ENCODE measurements around the gene TUFM.

TUFM gene

DNA sequence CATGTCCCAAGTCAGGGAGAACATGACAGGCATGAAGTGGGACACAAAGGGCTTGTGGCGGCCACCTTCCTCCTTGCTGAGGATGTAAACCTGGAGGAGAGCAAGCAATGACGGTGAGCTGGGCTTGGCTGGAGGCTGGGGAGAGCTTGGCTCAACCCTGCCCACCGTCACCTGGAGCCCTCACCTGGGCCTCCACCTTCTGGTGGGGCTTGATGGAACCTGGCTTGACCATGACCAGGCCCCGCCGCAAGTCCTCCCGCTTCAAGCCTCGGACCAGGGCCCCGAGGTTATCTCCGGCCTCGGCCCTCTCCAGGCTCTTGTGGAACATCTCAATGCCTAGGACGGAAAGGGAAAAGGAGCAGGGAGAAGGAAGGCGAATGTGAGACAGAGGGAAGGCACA, 2.4 kb downstream of the TUFM start:
- Histone ChIP-seq H3K4me3 (ENCODE audit: control insufficient read depth in 1 of 7, extremely low read depth in 1 of 7, insufficient read depth in 4 of 7, low read depth in 2 of 7, low read length in 6 of 7) (no peak overlapping the region), H3K27me3 (replicated peaks in 2 of 5; ENCODE audit: control insufficient read depth in 4 of 5, insufficient read depth in 5 of 5, low read length in 4 of 5) (no peaks in the 10 kb centered on the region), H3K4me1 (ENCODE audit: control extremely low read depth in 1 of 4, control insufficient read depth in 4 of 4, insufficient read depth in 4 of 4, low read length in 3 of 4) (peaks cover 4 to 25% (median 25%) of the 10 kb centered on the region in 4 experiments), H3K36me3 (ENCODE audit: control insufficient read depth in 4 of 4, insufficient read depth in 4 of 4, low read length in 3 of 4) (peaks cover 17 to 41% (median 26%) of the 10 kb centered on the region in 4 experiments), H3K9me3 (ENCODE audit: control extremely low read depth in 1 of 5, control insufficient read depth in 4 of 5, insufficient read depth in 2 of 5, low read depth in 1 of 5, low read length in 4 of 5) (no peaks in the 10 kb centered on the region), H3K27ac (ENCODE audit: insufficient read depth in 1 of 2, low read depth in 1 of 2, low read length in 2 of 2, poor library complexity in 1 of 2, severe bottlenecking in 2 of 2) (no peak overlapping the region)
- POLR2A ChIA-PET, result interaction anchor here (1.2 kb wide), 2 partner anchors 17 to 19 kb away, joined by 3 to 4 read pairs; no protein-coding TSS in a partner anchor
- WGBS (ENCODE audit: insufficient coverage), result 96% methylated on average over 11 of the region's 12 CpGs
- CTCF ChIA-PET, result interaction anchor here (1.7 to 3.4 kb wide), 3 partner anchors 12 to 101 kb away, joined by 4 to 11 read pairs (median 8); no protein-coding TSS in a partner anchor
- DNase-seq, result no peak

DNA sequence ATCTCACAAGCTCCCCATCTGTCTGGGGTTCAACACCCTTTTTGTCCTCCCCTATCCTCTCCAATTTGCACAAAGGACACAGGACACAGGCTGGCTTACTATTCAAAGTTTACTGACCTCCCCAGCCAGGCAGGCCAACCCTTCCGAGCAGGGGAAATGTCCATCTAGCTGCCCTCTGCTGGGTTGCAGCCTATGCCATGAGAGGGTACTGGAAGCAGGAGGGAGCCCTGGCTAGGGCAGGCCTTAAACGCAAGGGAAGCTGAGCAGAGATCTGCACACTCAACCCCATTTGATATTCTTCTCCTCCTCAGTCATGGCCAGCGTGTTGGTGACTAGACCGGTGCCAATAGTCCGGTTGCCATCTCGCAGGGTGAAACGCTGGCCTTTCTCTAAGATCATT, 3.5 kb downstream of the TUFM start:
- 100% methylated on average over 6 of the region's 7 CpGs for WGBS (ENCODE audit: insufficient coverage)
- ChIA-PET CTCF (interaction anchor here (1.4 kb wide), 1 partner anchor 12 kb away, joined by 3 read pairs; no protein-coding TSS in a partner anchor), POLR2A (interaction anchor here (1.1 kb wide), 1 partner anchor 11 kb away, joined by 3 read pairs; no protein-coding TSS in a partner anchor)
- no peak for DNase-seq
- Histone ChIP-seq H3K36me3 (ENCODE audit: control insufficient read depth in 4 of 4, insufficient read depth in 4 of 4, low read length in 3 of 4) (peaks cover 17 to 50% (median 30%) of the 10 kb centered on the region in 4 experiments), H3K4me3 (ENCODE audit: control insufficient read depth in 1 of 7, extremely low read depth in 1 of 7, insufficient read depth in 4 of 7, low read depth in 2 of 7, low read length in 6 of 7) (no peak overlapping the region), H3K9me3 (ENCODE audit: control extremely low read depth in 1 of 5, control insufficient read depth in 4 of 5, insufficient read depth in 2 of 5, low read depth in 1 of 5, low read length in 4 of 5) (no peaks in the 10 kb centered on the region), H3K27me3 (replicated peaks in 2 of 5; ENCODE audit: control insufficient read depth in 4 of 5, insufficient read depth in 5 of 5, low read length in 4 of 5) (no peaks in the 10 kb centered on the region), H3K27ac (ENCODE audit: insufficient read depth in 1 of 2, low read depth in 1 of 2, low read length in 2 of 2, poor library complexity in 1 of 2, severe bottlenecking in 2 of 2) (no peak overlapping the region), H3K4me1 (ENCODE audit: control extremely low read depth in 1 of 4, control insufficient read depth in 4 of 4, insufficient read depth in 4 of 4, low read length in 3 of 4) (peaks cover 4 to 25% (median 25%) of the 10 kb centered on the region in 4 experiments)

DNA sequence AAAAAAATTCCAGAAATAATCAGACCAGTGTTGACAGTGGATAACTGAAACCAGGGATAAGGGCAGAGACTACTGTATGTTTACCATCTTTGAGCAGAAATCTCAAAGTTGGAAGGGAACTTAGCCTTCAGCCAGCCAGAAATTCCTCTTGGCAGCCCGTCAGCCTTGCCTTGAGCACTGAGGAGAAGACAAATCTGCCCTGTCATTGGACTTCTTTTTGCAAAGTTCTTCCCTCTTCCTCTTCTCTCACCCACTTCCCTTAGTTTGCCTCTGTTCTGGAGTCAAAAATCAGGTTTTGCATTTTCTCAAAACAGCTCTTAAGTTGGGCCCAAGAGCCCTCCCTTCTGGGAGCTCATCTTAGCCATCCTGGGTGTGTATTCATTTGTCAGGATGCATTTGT, 6.2 kb downstream of the TUFM start:
- H3K27ac ChIP-seq (ENCODE audit: insufficient read depth in 1 of 2, low read depth in 1 of 2, low read length in 2 of 2, poor library complexity in 1 of 2, severe bottlenecking in 2 of 2), result peak overlapping the region in 1 of 2 experiments; percentile 38
- no peak overlapping the region for H3K4me3 ChIP-seq (ENCODE audit: control insufficient read depth in 1 of 7, extremely low read depth in 1 of 7, insufficient read depth in 4 of 7, low read depth in 2 of 7, low read length in 6 of 7)
- H3K27me3 ChIP-seq (replicated peaks in 2 of 5; ENCODE audit: control insufficient read depth in 4 of 5, insufficient read depth in 5 of 5, low read length in 4 of 5), result no peaks in the 10 kb centered on the region
- peak in 2 of 3 donors; percentile 36 to 39 for DNase-seq
- ChIA-PET POLR2A (interaction anchor here (0.7 kb wide), 1 partner anchor 17 kb away, joined by 3 read pairs; the partner anchor contains the start of gene ATXN2L), CTCF (interaction anchor here (1.3 to 1.7 kb wide), 2 partner anchors 23 to 105 kb away, joined by 3 to 6 read pairs; partner anchors contain the start of gene SH2B1)
- H3K36me3 ChIP-seq (ENCODE audit: control insufficient read depth in 4 of 4, insufficient read depth in 4 of 4, low read length in 3 of 4), result peaks cover 17 to 70% (median 52%) of the 10 kb centered on the region in 4 experiments
- 22% methylated on average over 1 of the region's 1 CpG for WGBS (ENCODE audit: insufficient coverage)
- no peaks in the 10 kb centered on the region for H3K9me3 ChIP-seq (ENCODE audit: control extremely low read depth in 1 of 5, control insufficient read depth in 4 of 5, insufficient read depth in 2 of 5, low read depth in 1 of 5, low read length in 4 of 5)
- peaks cover 0 to 8% (median 5%) of the 10 kb centered on the region in 4 experiments for H3K4me1 ChIP-seq (ENCODE audit: control extremely low read depth in 1 of 4, control insufficient read depth in 4 of 4, insufficient read depth in 4 of 4, low read length in 3 of 4)

DNA sequence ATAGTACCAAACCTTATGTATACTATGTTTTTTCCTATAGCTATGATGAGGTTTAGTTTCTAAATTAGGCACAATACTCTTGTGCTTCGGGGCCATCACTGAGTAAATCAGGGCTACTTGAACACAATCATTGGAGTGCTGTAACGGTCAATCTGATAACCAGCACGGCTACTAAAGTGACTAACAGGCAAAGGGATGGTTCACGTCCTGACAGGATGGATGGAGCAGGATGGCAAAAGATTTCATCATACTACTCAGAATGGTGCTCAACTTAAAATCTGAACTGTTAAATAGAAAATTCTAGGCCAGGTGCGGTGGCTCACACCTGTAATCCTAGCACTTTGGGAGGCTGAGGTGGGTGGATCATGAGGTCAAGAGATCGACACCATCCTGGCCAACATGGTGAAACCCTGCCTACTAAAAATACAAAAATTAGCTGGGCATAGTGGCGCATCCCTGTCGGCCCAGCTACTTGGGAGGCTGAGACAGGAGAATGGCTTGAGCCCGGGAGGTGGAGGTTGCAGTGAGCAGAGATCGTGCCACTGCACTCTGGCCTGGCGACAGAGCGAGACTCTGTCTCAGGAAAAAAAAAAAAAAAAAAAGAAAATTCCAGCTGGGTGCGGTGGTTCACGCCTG, 7.0 kb downstream of the TUFM start:
- POLR2A ChIA-PET, result no interaction called here
- no peak for DNase-seq
- Histone ChIP-seq H3K4me1 (ENCODE audit: control extremely low read depth in 1 of 4, control insufficient read depth in 4 of 4, insufficient read depth in 4 of 4, low read length in 3 of 4) (peaks cover 0 to 5% (median 1%) of the 10 kb centered on the region in 4 experiments), H3K4me3 (ENCODE audit: control insufficient read depth in 1 of 7, extremely low read depth in 1 of 7, insufficient read depth in 4 of 7, low read depth in 2 of 7, low read length in 6 of 7) (no peak overlapping the region), H3K27me3 (replicated peaks in 2 of 5; ENCODE audit: control insufficient read depth in 4 of 5, insufficient read depth in 5 of 5, low read length in 4 of 5) (no peaks in the 10 kb centered on the region), H3K36me3 (ENCODE audit: control insufficient read depth in 4 of 4, insufficient read depth in 4 of 4, low read length in 3 of 4) (peaks cover 17 to 70% (median 55%) of the 10 kb centered on the region in 4 experiments), H3K9me3 (ENCODE audit: control extremely low read depth in 1 of 5, control insufficient read depth in 4 of 5, insufficient read depth in 2 of 5, low read depth in 1 of 5, low read length in 4 of 5) (no peaks in the 10 kb centered on the region), H3K27ac (ENCODE audit: insufficient read depth in 1 of 2, low read depth in 1 of 2, low read length in 2 of 2, poor library complexity in 1 of 2, severe bottlenecking in 2 of 2) (no peak overlapping the region)
- WGBS (ENCODE audit: insufficient coverage), result 99% methylated on average over 12 of the region's 14 CpGs
- CTCF ChIA-PET, result interaction anchor here (1.0 to 1.7 kb wide), 3 partner anchors 24 to 106 kb away, joined by 3 to 6 read pairs (median 3); partner anchors contain the start of gene SH2B1

DNA sequence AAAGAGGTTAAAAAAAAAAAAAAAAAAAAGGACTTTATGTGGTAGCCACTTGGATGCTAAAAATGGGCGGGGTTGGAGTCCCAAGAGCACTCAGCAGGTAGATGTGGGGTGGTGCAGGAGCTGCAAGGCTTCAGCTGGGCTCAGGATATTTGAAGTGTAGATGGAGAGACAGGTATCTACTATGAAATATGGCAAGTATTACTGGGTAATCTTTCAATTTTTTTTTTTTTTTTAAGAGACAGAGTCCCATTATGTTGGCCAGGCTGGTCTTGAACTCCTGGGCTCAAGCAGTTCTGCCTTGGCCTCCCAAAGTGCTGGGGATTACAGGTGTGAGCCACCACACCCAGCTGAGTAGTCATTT, 7.6 kb downstream of the TUFM start:
- ChIA-PET CTCF (interaction anchor here (1.0 to 1.5 kb wide), 3 partner anchors 8 to 107 kb away, joined by 3 to 5 read pairs (median 3); partner anchors contain the start of gene TUFM), POLR2A (no interaction called here)
- Histone ChIP-seq H3K4me1 (ENCODE audit: control extremely low read depth in 1 of 4, control insufficient read depth in 4 of 4, insufficient read depth in 4 of 4, low read length in 3 of 4) (peaks cover 0 to 5% (median 1%) of the 10 kb centered on the region in 4 experiments), H3K27ac (ENCODE audit: insufficient read depth in 1 of 2, low read depth in 1 of 2, low read length in 2 of 2, poor library complexity in 1 of 2, severe bottlenecking in 2 of 2) (peak overlapping the region in 1 of 2 experiments; percentile 21), H3K27me3 (replicated peaks in 2 of 5; ENCODE audit: control insufficient read depth in 4 of 5, insufficient read depth in 5 of 5, low read length in 4 of 5) (no peaks in the 10 kb centered on the region), H3K36me3 (ENCODE audit: control insufficient read depth in 4 of 4, insufficient read depth in 4 of 4, low read length in 3 of 4) (peaks cover 14 to 70% (median 56%) of the 10 kb centered on the region in 4 experiments), H3K9me3 (ENCODE audit: control extremely low read depth in 1 of 5, control insufficient read depth in 4 of 5, insufficient read depth in 2 of 5, low read depth in 1 of 5, low read length in 4 of 5) (no peaks in the 10 kb centered on the region), H3K4me3 (ENCODE audit: control insufficient read depth in 1 of 7, extremely low read depth in 1 of 7, insufficient read depth in 4 of 7, low read depth in 2 of 7, low read length in 6 of 7) (no peak overlapping the region)
- no peak for DNase-seq
- 80% methylated on average over 1 of the region's 1 CpG for WGBS (ENCODE audit: insufficient coverage)

DNA sequence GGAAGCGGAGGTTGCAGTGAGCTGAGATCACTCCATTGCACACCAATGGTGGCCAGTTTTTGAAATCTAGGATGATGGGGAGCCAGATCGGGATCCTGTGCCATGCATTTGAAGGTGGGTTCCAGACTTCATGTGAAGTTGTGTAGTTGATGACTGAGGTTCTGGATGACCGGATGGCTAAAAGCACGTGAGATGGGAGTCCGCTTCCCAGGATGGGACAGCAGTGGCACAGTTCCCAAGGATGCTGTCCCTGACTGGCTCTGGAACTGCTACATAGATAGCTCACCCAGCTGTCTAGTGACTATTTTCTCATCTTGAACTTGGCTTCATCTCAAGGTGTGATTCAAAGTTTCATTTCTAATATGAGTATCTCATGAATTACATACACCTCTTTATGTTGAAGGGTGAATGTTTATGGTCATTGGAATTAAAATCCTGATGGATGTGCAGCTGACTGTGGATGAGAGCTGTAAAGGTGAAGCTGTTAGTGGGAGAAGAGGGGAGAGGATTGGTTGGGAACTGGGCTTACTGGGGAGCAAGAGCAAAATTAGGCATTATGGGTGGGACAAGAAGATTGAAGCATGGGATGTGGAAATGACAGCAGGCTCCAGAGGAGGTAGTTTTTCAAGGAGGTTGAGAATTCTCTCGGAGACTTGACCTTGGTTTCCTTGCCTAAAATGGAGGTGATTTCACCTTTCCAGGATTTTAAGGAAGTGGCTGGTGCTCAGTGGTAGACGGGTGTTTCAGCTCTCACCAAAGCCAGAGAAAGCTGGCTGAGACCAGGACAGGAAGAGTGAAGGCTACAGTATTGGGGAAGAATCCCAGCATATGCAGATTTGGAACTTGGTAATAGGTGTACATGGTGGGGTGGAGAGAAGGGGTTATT, 8.2 kb downstream of the TUFM start:
- no peak for DNase-seq
- Histone ChIP-seq H3K4me3 (ENCODE audit: control insufficient read depth in 1 of 7, extremely low read depth in 1 of 7, insufficient read depth in 4 of 7, low read depth in 2 of 7, low read length in 6 of 7) (no peak overlapping the region), H3K27me3 (replicated peaks in 2 of 5; ENCODE audit: control insufficient read depth in 4 of 5, insufficient read depth in 5 of 5, low read length in 4 of 5) (no peaks in the 10 kb centered on the region), H3K4me1 (ENCODE audit: control extremely low read depth in 1 of 4, control insufficient read depth in 4 of 4, insufficient read depth in 4 of 4, low read length in 3 of 4) (peaks cover 0 to 5% (median 1%) of the 10 kb centered on the region in 4 experiments), H3K36me3 (ENCODE audit: control insufficient read depth in 4 of 4, insufficient read depth in 4 of 4, low read length in 3 of 4) (peaks cover 13 to 70% (median 56%) of the 10 kb centered on the region in 4 experiments), H3K27ac (ENCODE audit: insufficient read depth in 1 of 2, low read depth in 1 of 2, low read length in 2 of 2, poor library complexity in 1 of 2, severe bottlenecking in 2 of 2) (peak overlapping the region in 1 of 2 experiments; percentile 21), H3K9me3 (ENCODE audit: control extremely low read depth in 1 of 5, control insufficient read depth in 4 of 5, insufficient read depth in 2 of 5, low read depth in 1 of 5, low read length in 4 of 5) (no peaks in the 10 kb centered on the region)
- CTCF ChIA-PET, result interaction anchor here (1.0 to 1.5 kb wide), 4 partner anchors 8 to 108 kb away, joined by 3 to 5 read pairs (median 3); partner anchors contain the start of gene TUFM
- POLR2A ChIA-PET, result no interaction called here
- 96% methylated on average over 7 of the region's 7 CpGs for WGBS (ENCODE audit: insufficient coverage)

Measured in common myeloid progenitor, CD34-positive (primary cell).